BLaER1 treated with 17β-estradiol and CSF1 and Interleukin-3, amounts not matched to agents 10 nM and 100 nM (cell line): ENCODE results near the gene ERI2.

ENCODE experiments used
- H3K27ac ChIP-seq, 11 experiments: shearing (Covaris generic); formaldehyde crosslinking; 2 replicates each; pipeline ENCODE4 v1.8.1; 2022
- H3K27me3 ChIP-seq, 11 experiments: shearing (Covaris generic); formaldehyde crosslinking; 2 replicates each; pipeline ENCODE4 v1.8.1; 2022
- H3K36me3 ChIP-seq, 11 experiments: shearing (Covaris generic); formaldehyde crosslinking; 2 replicates each; pipeline ENCODE4 v1.8.1; 2022
- H3K4me1 ChIP-seq, 10 experiments: shearing (Covaris generic); formaldehyde crosslinking; 2 replicates each; pipeline ENCODE4 v1.8.1; 2022
- H3K4me2 ChIP-seq, 11 experiments: shearing (Covaris generic); formaldehyde crosslinking; 2 replicates each; pipeline ENCODE4 v1.8.1; 2022
- H3K4me3 ChIP-seq, 10 experiments: shearing (Covaris generic); formaldehyde crosslinking; 2 replicates each; pipeline ENCODE4 v1.8.1; 2022
- H3K9ac ChIP-seq, 11 experiments: shearing (Covaris generic); formaldehyde crosslinking; 2 replicates each; pipeline ENCODE4 v1.8.1; 2022
- H3K9me3 ChIP-seq, 11 experiments: shearing (Covaris generic); formaldehyde crosslinking; replicated peaks in 1 of 11; 2 replicates each; pipeline ENCODE4 v1.8.1; 2022
- H4K20me1 ChIP-seq, 11 experiments: shearing (Covaris generic); formaldehyde crosslinking; 2 replicates each; pipeline ENCODE4 v1.8.1; 2022
- Cebpa-rat ChIP-seq, 11 experiments: shearing (Covaris generic); IDR thresholded peaks; 2 replicates each; pipeline ENCODE4 v1.8.1; 2022

ERI2 gene

GRCh38 chr16:20849589-20850390 is 43.5 kb upstream of the ERI2 start:
- Histone ChIP-seq H3K4me1 (peaks cover 11 to 63% (median 16%) of the 10 kb centered on the region in 10 experiments), H3K36me3 (peaks cover 5 to 29% (median 11%) of the 10 kb centered on the region in 11 experiments; a peak in 19 of 22 replicates), H3K27ac (no peak overlapping the region), H3K4me2 (0 out of 22 replicates have a peak overlapping the region, but pooled peaks of 1 of the 11 experiments have one; percentile 3), H3K4me3 (no peak overlapping the region), H4K20me1 (peaks cover 0 to 29% (median 0%) of the 10 kb centered on the region in 11 experiments; a peak in 4 of 22 replicates), H3K9me3 (peaks cover 0 to 5% (median 0%) of the 10 kb centered on the region in 11 experiments; a peak in 5 of 22 replicates), H3K27me3 (no peaks in the 10 kb centered on the region), H3K9ac (0 out of 22 replicates have a peak overlapping the region, but pooled peaks of 1 of the 11 experiments have one; percentile 24)
- no peak for TF ChIP-seq Cebpa-rat (IDR thresholded peaks at IDR 0.05)

GRCh38 chr16:20847550-20847949 is 41.3 kb upstream of the ERI2 start:
- H3K9me3 ChIP-seq, result 0 out of 22 replicates have a peak, but pooled peaks cover 0 to under 1% (median 0%) of the 10 kb centered on the region in 11 experiments
- no peaks in the 10 kb centered on the region for H3K27me3 ChIP-seq
- no peak overlapping the region for H3K27ac ChIP-seq
- peaks cover 0 to 7% (median 0%) of the 10 kb centered on the region in 11 experiments; a peak in 3 of 22 replicates for H3K36me3 ChIP-seq
- no peak overlapping the region for H3K9ac ChIP-seq
- H3K4me1 ChIP-seq, result peaks cover 26 to 66% (median 30%) of the 10 kb centered on the region in 10 experiments
- peaks cover 0 to 10% (median 0%) of the 10 kb centered on the region in 11 experiments; a peak in 2 of 22 replicates for H4K20me1 ChIP-seq
- peak overlapping the region in 3 of 11 experiments; percentile 5 to 16 (median 8); a peak in 2 of 22 replicates for H3K4me2 ChIP-seq
- no peak overlapping the region for H3K4me3 ChIP-seq
- TF ChIP-seq Cebpa-rat (IDR thresholded peaks at IDR 0.05), result no peak

GRCh38 chr16:20846551-20846950 is 40.3 kb upstream of the ERI2 start:
- Histone ChIP-seq H3K36me3 (no peaks in the 10 kb centered on the region; a peak in 1 of 22 replicates), H3K9me3 (0 out of 22 replicates have a peak, but pooled peaks cover 0 to 4% (median 0%) of the 10 kb centered on the region in 11 experiments), H3K4me1 (peaks cover 24 to 56% (median 30%) of the 10 kb centered on the region in 10 experiments), H4K20me1 (peaks cover 0 to 7% (median 0%) of the 10 kb centered on the region in 11 experiments; a peak in 2 of 22 replicates), H3K4me2 (no peak overlapping the region), H3K9ac (no peak overlapping the region), H3K27me3 (no peaks in the 10 kb centered on the region), H3K27ac (no peak overlapping the region), H3K4me3 (no peak overlapping the region)
- no peak for TF ChIP-seq Cebpa-rat (IDR thresholded peaks at IDR 0.05)

GRCh38 chr16:20846030-20846429 is 39.8 kb upstream of the ERI2 start:
- Histone ChIP-seq H3K36me3 (no peaks in the 10 kb centered on the region; a peak in 1 of 22 replicates), H3K27ac (no peak overlapping the region), H3K27me3 (no peaks in the 10 kb centered on the region)

DNA sequence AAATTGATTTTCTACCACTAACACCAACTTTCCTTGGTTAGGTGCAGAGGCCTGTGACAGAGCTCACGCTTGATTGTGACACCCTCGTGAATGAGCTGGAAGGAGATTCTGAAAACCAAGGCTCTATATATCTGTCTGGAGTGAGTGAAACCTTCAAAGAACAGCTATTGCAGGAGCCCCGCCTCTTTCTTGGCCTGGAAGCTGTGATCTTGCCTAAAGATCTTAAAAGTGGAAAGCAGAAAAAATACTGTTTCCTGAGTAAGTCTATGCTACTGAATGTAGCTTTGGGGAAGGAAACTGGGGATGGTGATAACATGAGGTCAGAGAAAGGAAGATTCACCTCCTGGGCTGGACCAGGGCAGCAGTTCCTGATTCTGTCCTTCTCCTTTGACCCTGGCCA is 38.3 kb upstream of the ERI2 start:
- Histone ChIP-seq H3K27me3 (no peaks in the 10 kb centered on the region), H3K9me3 (0 out of 22 replicates have a peak, but pooled peaks cover 0 to 4% (median 0%) of the 10 kb centered on the region in 11 experiments), H3K36me3 (no peaks in the 10 kb centered on the region; a peak in 1 of 22 replicates), H3K9ac (0 out of 22 replicates have a peak overlapping the region, but pooled peaks of 1 of the 11 experiments have one; percentile 2), H3K4me1 (peaks cover 21 to 40% (median 28%) of the 10 kb centered on the region in 10 experiments), H4K20me1 (no peaks in the 10 kb centered on the region), H3K4me2 (peak overlapping the region; percentile 35 to 72 (median 61)), H3K27ac (peak overlapping the region in 6 of 11 experiments; percentile 3 to 23 (median 19); a peak in 6 of 22 replicates), H3K4me3 (no peak overlapping the region)
- no peak for TF ChIP-seq Cebpa-rat (IDR thresholded peaks at IDR 0.05)

More at GRCh38 chr16:20846030-20846429, 39.8 kb upstream of the ERI2 start:
- TF ChIP-seq Cebpa-rat (IDR thresholded peaks at IDR 0.05), result no peak
- Histone ChIP-seq H3K4me2 (no peak overlapping the region), H3K9ac (no peak overlapping the region), H4K20me1 (0 out of 22 replicates have a peak, but pooled peaks cover 0 to 2% (median 0%) of the 10 kb centered on the region in 11 experiments), H3K4me1 (peaks cover 21 to 51% (median 30%) of the 10 kb centered on the region in 10 experiments), H3K4me3 (no peak overlapping the region), H3K9me3 (0 out of 22 replicates have a peak, but pooled peaks cover 0 to 4% (median 0%) of the 10 kb centered on the region in 11 experiments)

DNA sequence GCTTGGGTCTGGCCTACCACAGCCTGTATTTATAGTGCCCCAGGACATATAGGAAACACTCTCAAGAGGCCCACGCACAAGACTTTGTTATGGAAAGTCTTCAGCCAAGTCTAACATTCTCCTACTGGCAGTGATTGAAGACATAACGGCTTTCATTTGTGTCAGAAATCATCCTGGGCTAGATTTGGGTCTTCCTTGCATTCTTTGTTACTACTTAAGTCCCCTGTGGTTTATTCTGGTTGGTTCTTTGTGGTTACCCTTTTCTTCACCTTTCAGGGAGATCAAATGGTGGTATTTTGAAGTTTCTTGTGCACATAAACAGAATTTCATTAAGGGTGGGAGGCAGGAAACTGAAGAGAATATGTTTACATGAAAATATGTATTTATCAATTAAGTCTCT is 37.8 kb upstream of the ERI2 start:
- no peaks in the 10 kb centered on the region; a peak in 1 of 22 replicates for H3K36me3 ChIP-seq
- peak overlapping the region; percentile 35 to 72 (median 61); a peak in 19 of 22 replicates for H3K4me2 ChIP-seq
- peaks cover 21 to 35% (median 27%) of the 10 kb centered on the region in 10 experiments for H3K4me1 ChIP-seq
- no peak overlapping the region for H3K9ac ChIP-seq
- H3K9me3 ChIP-seq, result 0 out of 22 replicates have a peak, but pooled peaks cover 0 to 4% (median 0%) of the 10 kb centered on the region in 11 experiments
- no peaks in the 10 kb centered on the region for H3K27me3 ChIP-seq
- no peak overlapping the region for H3K4me3 ChIP-seq
- no peak for TF ChIP-seq Cebpa-rat (IDR thresholded peaks at IDR 0.05)
- no peaks in the 10 kb centered on the region for H4K20me1 ChIP-seq
- peak overlapping the region in 3 of 11 experiments; percentile 7 to 20 (median 11); a peak in 3 of 22 replicates for H3K27ac ChIP-seq

DNA sequence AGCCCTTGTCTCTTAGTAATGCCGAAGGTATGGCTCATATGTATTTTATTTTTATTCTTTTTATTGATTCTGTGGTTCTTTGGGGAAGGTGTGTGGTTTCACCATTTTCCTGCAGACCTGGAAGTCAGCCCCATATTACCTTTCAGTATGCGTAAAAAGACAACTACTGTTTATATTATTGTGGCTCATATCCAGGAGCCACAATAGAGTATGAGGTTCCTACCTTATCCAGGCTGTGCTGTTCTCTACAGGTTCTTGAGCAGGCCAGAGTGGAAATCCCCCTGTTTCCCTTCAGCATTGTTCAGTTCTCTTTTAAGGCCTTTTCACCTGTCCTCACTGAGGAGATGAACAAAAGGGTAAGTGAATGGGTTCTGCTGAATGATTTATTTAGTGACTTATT is 33.2 kb upstream of the ERI2 start:
- Histone ChIP-seq H3K4me1 (peaks cover 13 to 26% (median 18%) of the 10 kb centered on the region in 10 experiments), H3K4me2 (peak overlapping the region in 1 of 11 experiments; percentile 46; a peak in 1 of 22 replicates), H3K9ac (no peak overlapping the region), H3K36me3 (no peaks in the 10 kb centered on the region), H4K20me1 (no peaks in the 10 kb centered on the region), H3K27ac (no peak overlapping the region), H3K27me3 (no peaks in the 10 kb centered on the region), H3K9me3 (peaks cover 18 to 29% (median 23%) of the 10 kb centered on the region in 11 experiments), H3K4me3 (no peak overlapping the region)
- TF ChIP-seq Cebpa-rat (IDR thresholded peaks at IDR 0.05), result no peak

DNA sequence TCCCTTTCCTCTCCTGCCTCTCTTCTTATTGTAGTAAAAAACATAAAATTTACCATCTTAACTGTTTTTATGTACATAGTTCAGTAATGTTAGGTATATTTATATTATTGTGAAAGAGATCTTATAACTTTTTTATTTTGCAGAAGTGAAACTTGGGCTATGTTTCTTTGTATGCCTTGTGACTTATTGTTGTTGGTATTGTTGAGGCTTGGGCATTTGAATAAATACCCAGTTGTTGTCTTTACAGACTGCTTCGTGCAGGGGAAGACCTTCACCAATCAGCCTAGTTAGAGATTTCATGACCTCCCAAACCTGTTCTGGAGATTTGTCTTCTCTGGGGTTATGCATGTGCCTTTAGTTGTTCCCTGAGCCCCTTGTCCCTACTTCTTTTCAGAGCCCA is 32.0 kb upstream of the ERI2 start:
- Histone ChIP-seq H3K4me1 (peaks cover under 1 to 16% (median 6%) of the 10 kb centered on the region in 10 experiments; a peak in 17 of 20 replicates), H3K27me3 (no peaks in the 10 kb centered on the region), H3K4me2 (peak overlapping the region in 7 of 11 experiments; percentile 11 to 58 (median 39); a peak in 11 of 22 replicates), H3K4me3 (no peak overlapping the region), H3K27ac (peak overlapping the region in 8 of 11 experiments; percentile 9 to 72 (median 49); a peak in 12 of 22 replicates), H4K20me1 (no peaks in the 10 kb centered on the region), H3K9me3 (peaks cover 18 to 33% (median 25%) of the 10 kb centered on the region in 11 experiments), H3K9ac (peak overlapping the region in 3 of 11 experiments; percentile 11 to 25 (median 18); a peak in 3 of 22 replicates), H3K36me3 (no peaks in the 10 kb centered on the region)
- no peak for TF ChIP-seq Cebpa-rat (IDR thresholded peaks at IDR 0.05)
